HG03558 (cell line): Measurements from ENCODE around the gene LIG3.
A peak's percentile ranks its signal among the peaks of the same experiment; 100 is the strongest.
"Not testable (repeated sequence)": the region's sequence is repeated elsewhere in the genome, so short reads cannot be mapped to it uniquely, and the experiment has no call there.

Experiments used
- ATAC-seq: cut with Tn5 transposase; IDR thresholded peaks from one replicate; pipeline ENCODE4 v1.9.1; 2021; ENCODE audit warnings: moderate number of reproducible peaks; ENCODE audit not compliant: unreplicated experiment; ENCODE audit errors: extremely low read depth

LIG3 gene

GRCh38 chr17:34980353-34980680 is at the start of gene LIG3:
Gene LIG3 (plus strand): TSS chr17:34980512. CDS start chr17:34983006, 2,494 bp downstream.
- ATAC-seq: peak; percentile 60

DNA sequence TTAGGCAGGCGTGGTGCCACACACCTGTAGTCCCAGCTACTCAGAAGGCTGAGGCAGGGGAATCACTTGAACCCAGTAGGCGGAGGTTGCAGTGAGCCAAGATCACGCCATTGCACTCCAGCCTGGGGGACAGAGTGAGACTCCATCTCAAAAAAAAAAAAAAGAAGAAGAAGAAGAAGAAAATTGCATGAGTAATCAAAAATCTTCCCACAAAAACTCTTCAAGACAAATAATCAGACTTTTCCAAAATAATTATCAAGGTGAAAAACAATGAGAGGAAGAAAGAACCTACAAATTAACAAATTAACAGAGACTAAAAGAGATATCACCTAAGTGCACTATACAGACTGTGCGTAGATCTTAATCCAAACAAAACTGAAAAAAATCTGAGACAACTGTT is 29.5 kb upstream of the LIG3 start:
- ATAC-seq: not testable (repeated sequence)

DNA sequence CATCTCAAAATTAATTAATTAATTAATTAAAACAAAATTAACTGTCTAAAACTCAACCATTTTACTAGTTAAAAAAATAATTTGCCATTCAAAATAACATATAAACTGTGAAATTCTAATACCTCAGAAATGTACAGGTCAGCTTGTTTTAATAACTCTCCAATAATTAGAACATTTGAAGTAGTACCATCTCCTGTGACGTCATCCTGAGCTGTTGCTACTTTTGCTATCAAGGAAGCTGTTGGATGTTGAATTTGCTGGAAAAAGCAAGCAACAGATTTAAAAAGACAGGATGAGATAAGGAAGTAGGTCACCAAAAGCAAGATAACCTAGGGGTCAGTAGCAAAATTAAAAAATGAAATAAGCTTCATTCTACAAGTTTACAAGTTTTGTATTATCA is 21.9 kb upstream of the LIG3 start:
- no peak for ATAC-seq

GRCh38 chr17:34961093-34961911 is 19.0 kb upstream of the LIG3 start, which contains the start of the genes CCT6B and ZNF830:
Gene CCT6B (minus strand): TSS chr17:34961460. CDS start chr17:34961393, 67 bp downstream.
Gene ZNF830 (plus strand): TSS chr17:34961540. CDS start chr17:34961567, 27 bp downstream.
- ATAC-seq: no peak

- no peak for ATAC-seq
Measured at GRCh38 chr17:34974179-34974578, 6.1 kb upstream of the LIG3 start.

GRCh38 chr17:34974794-34975785 is 5.2 kb upstream of the LIG3 start:
- no peak for ATAC-seq

DNA sequence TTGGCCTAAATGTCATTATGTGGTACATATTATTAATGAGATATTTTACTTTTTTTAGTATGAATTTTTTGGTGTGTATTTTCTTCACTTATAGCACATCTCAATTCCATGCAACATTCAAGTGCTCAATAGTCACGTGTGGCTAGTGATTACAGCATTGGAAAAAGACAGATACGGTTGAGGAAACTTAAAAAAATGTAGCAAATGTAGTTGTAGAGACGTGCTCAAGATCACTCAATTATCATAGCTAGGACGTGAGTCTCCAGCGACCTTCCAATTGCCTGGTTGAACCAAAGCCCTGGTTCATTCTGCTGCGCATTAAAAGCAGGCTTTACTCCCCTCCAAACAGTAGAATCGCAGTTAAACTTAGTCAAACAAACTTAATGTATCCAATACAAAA is 1.2 kb upstream of the LIG3 start:
- ATAC-seq: no peak

- no peak for ATAC-seq
Measured at GRCh38 chr17:34979650-34980352, 511 bp upstream of the LIG3 start.

GRCh38 chr17:34980681-34981537 is 597 bp downstream of the LIG3 start:
- ATAC-seq: peak; percentile 44

DNA sequence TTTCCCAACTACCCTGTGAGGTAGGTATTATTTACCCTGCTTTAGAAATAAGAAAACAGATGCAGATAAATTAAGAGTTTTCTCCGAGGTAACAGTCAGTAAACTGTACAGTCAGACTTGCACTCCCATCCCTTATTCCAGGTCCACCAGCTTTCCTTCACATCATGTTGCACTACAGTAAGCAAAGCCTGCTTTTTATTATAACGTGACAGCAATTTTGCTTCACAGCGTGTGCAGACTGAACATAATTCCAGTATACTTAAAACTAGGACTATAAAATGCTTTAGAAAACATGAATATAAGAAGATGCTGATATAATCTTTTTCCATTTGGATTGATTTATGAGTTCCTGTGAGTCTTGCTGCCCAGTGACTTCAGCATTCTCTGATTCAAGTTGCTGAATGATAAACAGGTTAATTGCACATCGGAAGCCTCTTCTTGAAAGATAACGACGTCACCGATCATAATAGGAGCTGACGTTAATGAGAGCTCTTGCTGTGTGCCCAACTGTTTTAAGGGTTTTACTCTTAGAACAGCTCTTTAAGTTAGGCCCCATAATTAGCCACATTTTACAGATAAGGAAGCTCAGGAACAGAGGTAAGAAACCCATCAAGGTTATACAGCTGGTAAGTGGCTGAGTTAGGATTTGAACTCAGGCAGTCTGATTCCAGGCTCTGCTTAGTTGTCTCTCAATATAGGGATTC is 1.4 kb downstream of the LIG3 start:
- ATAC-seq: no peak

- no peak for ATAC-seq
Measured at GRCh38 chr17:34987232-34987631, 6.9 kb downstream of the LIG3 start.

DNA sequence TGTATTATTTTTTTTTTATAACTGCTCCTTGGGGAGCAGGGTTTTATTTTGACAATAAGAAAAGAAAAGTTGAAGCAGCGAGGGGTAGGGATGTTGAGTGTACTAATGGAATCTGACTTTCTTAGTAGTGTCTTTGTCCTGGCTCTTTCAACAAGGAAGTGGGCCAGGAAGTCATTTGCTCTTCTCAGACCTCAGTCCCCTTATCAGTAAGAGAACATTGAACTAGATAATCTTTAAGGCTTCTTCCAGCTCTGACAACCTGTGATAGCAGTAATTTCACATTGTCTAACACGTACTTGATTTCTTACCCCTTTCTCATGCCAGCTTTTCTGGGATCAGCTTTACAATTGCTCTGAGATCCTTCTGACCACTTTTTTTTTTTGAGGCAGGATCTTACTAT is 8.3 kb downstream of the LIG3 start:
- ATAC-seq: no peak

GRCh38 chr17:34989473-34989872 is 9.2 kb downstream of the LIG3 start:
- no peak for ATAC-seq

DNA sequence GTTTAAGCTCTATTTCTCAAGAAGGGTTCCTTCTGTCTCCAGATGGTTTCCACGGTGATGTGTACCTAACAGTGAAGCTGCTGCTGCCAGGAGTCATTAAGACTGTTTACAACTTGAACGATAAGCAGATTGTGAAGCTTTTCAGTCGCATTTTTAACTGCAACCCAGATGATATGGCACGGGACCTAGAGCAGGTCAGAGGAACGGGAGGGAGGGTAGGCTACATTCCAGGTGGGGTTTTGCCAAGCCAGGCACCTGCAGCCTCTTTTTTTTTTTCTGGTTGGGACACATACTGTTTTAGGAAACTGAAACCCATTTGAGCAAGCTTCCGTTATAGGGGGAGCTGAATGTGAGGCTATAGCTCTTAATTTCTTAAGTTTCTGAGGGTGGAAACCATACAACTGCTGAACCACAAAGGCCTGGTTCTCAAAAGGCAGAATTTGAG is 10.6 kb downstream of the LIG3 start:
- no peak for ATAC-seq

- ATAC-seq: no peak
Measured at GRCh38 chr17:34991606-34992005, 11.3 kb downstream of the LIG3 start.

DNA sequence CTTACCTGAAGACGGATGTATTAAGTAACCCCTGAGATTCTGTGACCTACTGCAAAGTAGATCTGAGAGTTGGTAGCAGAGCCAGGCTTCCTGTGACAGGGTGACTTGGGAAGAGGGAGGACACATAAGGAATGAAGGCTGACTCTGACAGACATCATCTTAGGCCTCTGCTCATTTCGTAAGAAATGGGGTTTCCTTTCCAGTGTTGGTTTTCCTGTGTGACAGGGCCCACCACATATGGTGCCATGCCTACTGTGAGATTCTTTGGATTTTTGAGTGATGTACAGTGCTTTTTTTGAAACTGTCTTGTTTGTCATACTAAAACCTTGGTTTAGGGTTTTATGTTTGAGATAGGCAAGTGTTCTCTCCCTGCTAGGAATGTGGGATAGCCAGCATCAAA is 12.7 kb downstream of the LIG3 start:
- ATAC-seq: no peak

GRCh38 chr17:34996422-34997285 is 16.3 kb downstream of the LIG3 start:
- no peak for ATAC-seq

DNA sequence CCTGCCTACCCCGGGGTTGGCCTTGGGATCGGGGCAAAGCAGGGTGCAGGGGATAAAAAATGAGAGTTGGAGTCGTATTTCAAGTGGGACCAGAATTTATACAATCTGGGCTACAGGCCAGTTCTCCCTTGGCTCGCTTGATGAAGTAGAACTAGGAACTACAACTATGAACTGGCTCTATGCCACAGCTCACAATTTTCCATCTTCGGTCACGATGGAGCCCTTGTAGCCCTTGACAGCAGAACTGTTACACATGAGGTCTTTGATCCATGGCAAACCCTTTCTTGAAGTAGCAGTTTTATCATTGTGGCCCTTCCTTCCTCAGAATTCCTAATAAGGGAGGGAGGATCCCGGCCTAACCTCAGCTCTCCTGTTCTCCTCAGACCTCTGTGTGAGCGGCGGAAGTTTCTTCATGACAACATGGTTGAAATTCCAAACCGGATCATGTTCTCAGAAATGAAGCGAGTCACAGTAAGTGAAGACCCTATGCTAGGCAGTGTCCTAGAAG is 17.1 kb downstream of the LIG3 start:
- no peak for ATAC-seq
